ENCODE results near the gene TDG. TPM values are rescaled to one million over a fixed set of nuclear protein-coding genes. Genes with fewer than 3 reads are reported as not detected.

The TDG gene
- polyA plus RNA-seq, 3 donors: 12.6 to 22.4 (median 20.1) TPM

DNA sequence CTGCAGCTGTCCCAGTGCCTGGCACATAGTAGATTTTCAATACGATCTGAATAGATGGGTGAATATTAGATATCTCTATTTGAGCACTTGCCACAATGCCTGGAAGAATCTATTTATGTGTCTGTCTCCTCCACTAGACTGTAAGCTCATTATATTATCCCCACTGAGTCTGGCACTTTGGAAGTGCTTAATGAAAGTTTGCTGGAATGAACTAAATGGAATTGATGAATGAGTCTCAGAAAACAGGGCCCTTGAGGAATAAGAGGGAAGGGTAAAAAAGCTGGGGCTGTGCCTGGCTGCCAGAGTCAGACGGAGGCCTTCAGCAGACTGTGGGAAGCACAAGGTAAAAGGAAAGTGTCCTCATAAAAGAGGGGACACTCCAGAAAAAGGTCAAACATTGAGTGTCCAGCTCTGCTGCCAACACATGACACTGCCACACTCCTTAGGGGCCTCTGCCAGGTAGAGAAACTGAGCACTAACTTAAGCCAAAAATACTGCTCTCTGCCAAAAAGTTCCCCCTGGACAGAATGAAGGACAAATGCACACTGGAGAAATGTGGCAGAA lies 45.0 kb downstream of the TDG start:
- Mint-ChIP-seq H3K4me3 (no peak overlapping the region), H3K36me3 (no peaks in the 10 kb centered on the region), H3K4me1 (no peaks in the 10 kb centered on the region), H3K27me3 (ENCODE audit: low read depth in 3 of 3) (peaks cover 0 to 10% (median 5%) of the 10 kb centered on the region in 3 donors), H3K9me3 (peaks cover 0 to 11% (median 0%) of the 10 kb centered on the region in 7 donors), H3K27ac (no peak overlapping the region)
- TF ChIP-seq, protein P1, sequence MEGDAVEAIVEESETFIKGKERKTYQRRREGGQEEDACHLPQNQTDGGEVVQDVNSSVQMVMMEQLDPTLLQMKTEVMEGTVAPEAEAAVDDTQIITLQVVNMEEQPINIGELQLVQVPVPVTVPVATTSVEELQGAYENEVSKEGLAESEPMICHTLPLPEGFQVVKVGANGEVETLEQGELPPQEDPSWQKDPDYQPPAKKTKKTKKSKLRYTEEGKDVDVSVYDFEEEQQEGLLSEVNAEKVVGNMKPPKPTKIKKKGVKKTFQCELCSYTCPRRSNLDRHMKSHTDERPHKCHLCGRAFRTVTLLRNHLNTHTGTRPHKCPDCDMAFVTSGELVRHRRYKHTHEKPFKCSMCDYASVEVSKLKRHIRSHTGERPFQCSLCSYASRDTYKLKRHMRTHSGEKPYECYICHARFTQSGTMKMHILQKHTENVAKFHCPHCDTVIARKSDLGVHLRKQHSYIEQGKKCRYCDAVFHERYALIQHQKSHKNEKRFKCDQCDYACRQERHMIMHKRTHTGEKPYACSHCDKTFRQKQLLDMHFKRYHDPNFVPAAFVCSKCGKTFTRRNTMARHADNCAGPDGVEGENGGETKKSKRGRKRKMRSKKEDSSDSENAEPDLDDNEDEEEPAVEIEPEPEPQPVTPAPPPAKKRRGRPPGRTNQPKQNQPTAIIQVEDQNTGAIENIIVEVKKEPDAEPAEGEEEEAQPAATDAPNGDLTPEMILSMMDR (IDR thresholded peaks at IDR 0.05): no peak
- H3K27ac ChIP-seq (ENCODE audit: low read depth in 1 of 2, low read length in 2 of 2): no peak overlapping the region
- H3K9me3 ChIP-seq (replicated peaks in 1 of 2; ENCODE audit: control insufficient read depth in 1 of 2, insufficient read depth in 1 of 2, low read length in 2 of 2): no peaks in the 10 kb centered on the region
- no peak for DNase-seq
- no peak overlapping the region for H3K9ac ChIP-seq (ENCODE audit: insufficient read depth, low read length, poor library complexity, severe bottlenecking)
- no peak overlapping the region for H2AFZ ChIP-seq (ENCODE audit: insufficient read depth, low read depth, low read length, poor library complexity, severe bottlenecking)
- 100% methylated on average over 1 of the region's 2 CpGs for WGBS (ENCODE audit: insufficient coverage)
- H3K36me3 ChIP-seq (replicated peaks in 1 of 2; ENCODE audit: control insufficient read depth in 1 of 2, insufficient read depth in 2 of 2, low read length in 2 of 2): no peaks in the 10 kb centered on the region
- no peaks in the 10 kb centered on the region for H3K27me3 ChIP-seq (ENCODE audit: control insufficient read depth in 2 of 2, insufficient read depth in 2 of 2, low read length in 2 of 2)
- no peak overlapping the region for H3K4me2 ChIP-seq (replicated peaks; ENCODE audit: extremely low read depth, low read length, poor library complexity, severe bottlenecking)
- no peaks in the 10 kb centered on the region for H4K20me1 ChIP-seq (ENCODE audit: insufficient read depth, low read length)
- H3K4me3 ChIP-seq (replicated peaks in 1 of 3; ENCODE audit: low read depth in 2 of 3, low read length in 3 of 3): no peak overlapping the region
- no peaks in the 10 kb centered on the region for H3K79me2 ChIP-seq (ENCODE audit: insufficient read depth, low read length)
- intact Hi-C loops (cut with micrococcal nuclease): no loop called here
- H3K4me1 ChIP-seq (ENCODE audit: control insufficient read depth in 1 of 2, insufficient read depth in 2 of 2, low read length in 2 of 2): no peaks in the 10 kb centered on the region

DNA sequence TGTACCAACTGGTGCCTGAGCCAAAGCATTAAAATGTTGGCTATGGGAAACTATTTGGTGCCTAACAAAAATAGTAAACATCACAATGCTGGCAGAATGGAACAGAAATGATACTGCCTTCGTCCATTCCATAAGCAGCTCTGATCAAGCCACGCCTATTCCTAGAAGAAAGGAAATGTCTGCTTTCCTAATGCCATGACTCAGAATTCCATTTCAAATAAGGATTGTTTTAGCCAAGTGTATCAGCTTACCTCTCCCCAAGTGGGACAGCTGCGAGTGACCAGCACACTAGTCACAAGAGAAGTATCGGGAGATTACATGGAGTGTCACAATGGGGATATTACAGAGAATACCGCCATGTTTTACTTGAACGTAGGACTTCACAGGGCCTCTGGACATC lies 45.6 kb downstream of the TDG start:
- Mint-ChIP-seq H3K4me3 (no peak overlapping the region), H3K9me3 (peaks cover 0 to 11% (median 0%) of the 10 kb centered on the region in 7 donors), H3K27me3 (ENCODE audit: low read depth in 3 of 3) (peaks cover 0 to 10% (median 5%) of the 10 kb centered on the region in 3 donors), H3K4me1 (no peaks in the 10 kb centered on the region), H3K36me3 (no peaks in the 10 kb centered on the region), H3K27ac (no peak overlapping the region)
- no peak for DNase-seq
- no peaks in the 10 kb centered on the region for H3K4me1 ChIP-seq (ENCODE audit: control insufficient read depth in 1 of 2, insufficient read depth in 2 of 2, low read length in 2 of 2)
- WGBS (ENCODE audit: insufficient coverage): 100% methylated on average over 2 of the region's 6 CpGs
- no peak overlapping the region for H2AFZ ChIP-seq (ENCODE audit: insufficient read depth, low read depth, low read length, poor library complexity, severe bottlenecking)
- H4K20me1 ChIP-seq (ENCODE audit: insufficient read depth, low read length): no peaks in the 10 kb centered on the region
- H3K9ac ChIP-seq (ENCODE audit: insufficient read depth, low read length, poor library complexity, severe bottlenecking): no peak overlapping the region
- TF ChIP-seq, protein P1 (IDR thresholded peaks at IDR 0.05): no peak
- no peak overlapping the region for H3K4me2 ChIP-seq (replicated peaks; ENCODE audit: extremely low read depth, low read length, poor library complexity, severe bottlenecking)
- intact Hi-C loops (cut with micrococcal nuclease): no loop called here
- no peak overlapping the region for H3K4me3 ChIP-seq (replicated peaks in 1 of 3; ENCODE audit: low read depth in 2 of 3, low read length in 3 of 3)
- H3K27ac ChIP-seq (ENCODE audit: low read depth in 1 of 2, low read length in 2 of 2): no peak overlapping the region
- H3K79me2 ChIP-seq (ENCODE audit: insufficient read depth, low read length): no peaks in the 10 kb centered on the region
- H3K9me3 ChIP-seq (replicated peaks in 1 of 2; ENCODE audit: control insufficient read depth in 1 of 2, insufficient read depth in 1 of 2, low read length in 2 of 2): no peaks in the 10 kb centered on the region
- H3K36me3 ChIP-seq (replicated peaks in 1 of 2; ENCODE audit: control insufficient read depth in 1 of 2, insufficient read depth in 2 of 2, low read length in 2 of 2): no peaks in the 10 kb centered on the region
- no peaks in the 10 kb centered on the region for H3K27me3 ChIP-seq (ENCODE audit: control insufficient read depth in 2 of 2, insufficient read depth in 2 of 2, low read length in 2 of 2)
